ENCODE results near the gene RFFL.
"Not testable (repeated sequence)": the region's sequence is repeated elsewhere in the genome, so short reads cannot be mapped to it uniquely, and the experiment has no call there.

The RFFL gene, protein sequence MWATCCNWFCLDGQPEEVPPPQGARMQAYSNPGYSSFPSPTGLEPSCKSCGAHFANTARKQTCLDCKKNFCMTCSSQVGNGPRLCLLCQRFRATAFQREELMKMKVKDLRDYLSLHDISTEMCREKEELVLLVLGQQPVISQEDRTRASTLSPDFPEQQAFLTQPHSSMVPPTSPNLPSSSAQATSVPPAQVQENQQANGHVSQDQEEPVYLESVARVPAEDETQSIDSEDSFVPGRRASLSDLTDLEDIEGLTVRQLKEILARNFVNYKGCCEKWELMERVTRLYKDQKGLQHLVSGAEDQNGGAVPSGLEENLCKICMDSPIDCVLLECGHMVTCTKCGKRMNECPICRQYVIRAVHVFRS

DNA sequence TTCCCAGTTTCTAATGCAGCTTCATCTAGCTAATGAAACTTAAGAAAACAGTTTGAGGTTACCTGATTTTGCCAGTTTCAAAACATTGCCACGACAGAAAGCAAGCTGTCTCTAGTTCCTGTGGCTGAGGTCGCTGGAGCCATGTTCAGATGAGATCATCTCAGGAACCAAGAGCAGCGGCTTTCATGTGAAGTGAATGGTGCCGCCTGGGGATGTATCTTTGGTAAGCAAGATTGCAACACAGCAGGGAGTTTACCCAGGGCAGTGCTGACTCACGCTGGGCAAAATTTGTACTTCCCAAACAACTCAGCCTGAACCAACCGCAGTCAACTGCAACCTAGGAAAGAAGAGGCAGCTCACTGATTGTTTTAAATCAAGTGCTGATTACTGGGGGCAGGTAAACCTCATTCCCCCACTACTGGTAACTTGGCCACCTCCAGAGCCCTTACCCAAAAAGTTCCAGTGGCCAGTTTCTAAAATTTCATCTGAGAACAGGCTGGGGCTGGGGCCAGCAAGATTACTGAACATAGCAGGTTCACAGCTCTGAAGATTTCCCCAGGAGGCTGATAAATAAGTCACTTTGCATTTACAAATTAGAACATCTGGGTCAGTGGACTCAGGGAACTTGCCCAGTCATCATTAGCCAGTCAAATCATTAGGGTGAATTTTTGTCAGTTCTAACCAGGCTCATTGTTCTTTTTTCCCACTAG, at the start of gene RFFL:
Gene RFFL (minus strand): TSS at position 194 of the 710 bp plus-strand sequence. CDS start 37,154 bp downstream, outside the sequence.
- peak within 1 kb of the TSS; percentile 87 for H3K27ac ChIP-seq (ENCODE audit: low read depth, low read length)
- H3K27me3 ChIP-seq (ENCODE audit: control insufficient read depth in 1 of 2, insufficient read depth in 2 of 2, low read length in 2 of 2): no peaks in the 10 kb centered on the region
- peak within 1 kb of the TSS in 1 of 2 donors; percentile 28 for H3K4me3 ChIP-seq (ENCODE audit: low read depth in 1 of 2, low read length in 2 of 2)
- no peaks in the 10 kb centered on the region for H3K9me3 ChIP-seq (ENCODE audit: low read length)
- H3K4me1 ChIP-seq (ENCODE audit: insufficient read depth, low read length): peaks cover 14% of the 10 kb centered on the region
- peak within 1 kb of the TSS; percentile 26 for H3K9ac ChIP-seq (ENCODE audit: low read length)
- peaks cover 3% of the 10 kb centered on the region for H3K36me3 ChIP-seq (ENCODE audit: insufficient read depth, low read length)

DNA sequence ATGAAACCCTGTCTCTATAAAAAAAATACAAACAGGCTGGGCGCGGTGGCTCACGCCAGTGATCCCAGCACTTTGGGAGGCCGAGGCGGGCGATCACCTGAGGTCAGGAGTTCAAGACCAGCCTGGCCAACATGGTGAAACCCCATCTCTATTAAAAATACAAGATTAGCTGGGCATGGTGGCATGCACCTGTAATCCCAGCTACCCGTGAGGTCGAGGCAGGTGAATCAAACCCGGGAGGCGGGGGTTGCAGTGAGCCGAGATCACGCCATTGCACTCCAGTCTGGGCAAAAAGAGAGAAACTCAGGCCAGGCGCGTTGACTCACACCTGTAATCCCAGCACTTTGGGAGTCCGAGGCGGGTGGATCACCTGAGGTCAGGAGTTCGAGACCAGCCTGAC, 47.3 kb upstream of the RFFL start:
- not testable (repeated sequence) for H3K4me3 ChIP-seq (ENCODE audit: low read depth in 1 of 2, low read length in 2 of 2); H3K4me1 ChIP-seq (ENCODE audit: insufficient read depth, low read length); H3K9ac ChIP-seq (ENCODE audit: low read length); H3K9me3 ChIP-seq (ENCODE audit: low read length); H3K27ac ChIP-seq (ENCODE audit: low read depth, low read length); H3K27me3 ChIP-seq (ENCODE audit: control insufficient read depth in 1 of 2, insufficient read depth in 2 of 2, low read length in 2 of 2)
- H3K36me3 ChIP-seq (ENCODE audit: insufficient read depth, low read length): peaks cover 11% of the 10 kb centered on the region

DNA sequence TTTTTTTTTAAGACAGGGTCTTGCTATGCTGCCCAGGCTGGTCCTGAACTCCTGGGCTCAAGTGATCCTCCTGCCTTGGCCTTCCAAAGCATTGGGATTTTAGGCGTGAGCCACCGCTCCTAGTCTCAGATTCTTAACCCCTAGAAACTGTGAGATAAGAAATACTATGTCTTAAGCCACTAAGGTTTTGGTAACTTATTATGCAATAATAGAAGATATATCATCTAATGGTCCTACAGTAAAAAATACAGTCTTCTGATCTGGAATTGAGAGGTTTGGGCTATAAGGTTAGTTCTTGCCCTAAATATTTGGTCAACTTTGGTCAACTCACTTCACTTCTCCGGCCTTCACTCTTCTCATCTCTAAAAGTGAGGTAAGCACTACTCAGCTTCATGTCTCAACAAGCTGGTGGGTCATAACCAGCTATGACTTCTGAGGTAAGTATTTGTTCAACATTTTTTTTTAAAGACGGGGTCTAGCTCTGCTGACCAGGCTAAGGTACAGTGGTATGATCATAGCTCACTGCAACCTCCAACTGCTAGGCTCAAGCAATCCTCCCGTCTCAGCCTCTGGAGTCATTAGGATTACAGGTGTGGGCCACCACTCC, 41.4 kb upstream of the RFFL start:
- Histone ChIP-seq H3K27ac (ENCODE audit: low read depth, low read length) (no peak overlapping the region), H3K36me3 (ENCODE audit: insufficient read depth, low read length) (peaks cover 29% of the 10 kb centered on the region), H3K4me3 (ENCODE audit: low read depth in 1 of 2, low read length in 2 of 2) (no peak overlapping the region), H3K27me3 (ENCODE audit: control insufficient read depth in 1 of 2, insufficient read depth in 2 of 2, low read length in 2 of 2) (no peaks in the 10 kb centered on the region), H3K4me1 (ENCODE audit: insufficient read depth, low read length) (no peaks in the 10 kb centered on the region), H3K9me3 (ENCODE audit: low read length) (no peaks in the 10 kb centered on the region), H3K9ac (ENCODE audit: low read length) (no peak overlapping the region)

DNA sequence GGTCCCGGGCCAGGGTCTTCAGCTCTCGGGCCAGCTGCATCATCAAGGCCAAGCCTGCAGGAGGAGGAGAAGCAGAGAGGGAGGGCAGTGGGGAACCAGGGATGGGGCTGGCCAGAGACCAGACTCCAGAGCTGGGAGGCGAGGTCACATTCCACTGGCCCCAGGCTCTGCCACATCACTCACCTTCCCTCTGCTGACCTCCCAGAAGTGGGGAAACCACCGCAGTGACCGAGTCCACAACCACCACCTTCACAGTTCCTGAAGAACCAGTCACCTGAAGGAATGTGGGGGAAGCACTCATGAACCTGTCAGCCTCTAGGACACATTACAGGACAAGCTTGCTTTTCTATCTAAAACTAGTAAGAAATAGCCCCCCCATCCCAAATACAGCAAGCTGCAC, 39.8 kb upstream of the RFFL start:
- H3K27ac ChIP-seq (ENCODE audit: low read depth, low read length): no peak overlapping the region
- H3K36me3 ChIP-seq (ENCODE audit: insufficient read depth, low read length): peaks cover 29% of the 10 kb centered on the region

DNA sequence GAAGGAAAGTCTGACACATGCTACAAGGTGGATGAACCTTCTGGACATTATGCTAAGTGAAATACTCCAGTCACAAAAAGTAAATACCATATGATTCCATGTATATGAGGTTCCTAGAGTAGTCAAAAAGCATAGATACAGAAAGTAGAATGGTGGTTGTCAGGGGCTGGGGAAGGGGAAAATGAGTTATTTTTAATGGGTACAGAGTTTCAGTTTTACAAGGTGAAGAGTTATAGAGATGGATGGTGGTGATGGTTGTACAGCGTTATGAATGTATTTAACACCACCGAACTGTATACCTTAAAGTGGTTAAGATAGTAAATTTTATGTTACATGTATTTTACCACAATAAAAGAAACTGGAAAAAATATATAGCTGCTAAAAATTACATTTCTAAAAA, 38.2 kb upstream of the RFFL start:
- Histone ChIP-seq H3K36me3 (ENCODE audit: insufficient read depth, low read length) (peaks cover 28% of the 10 kb centered on the region), H3K27me3 (ENCODE audit: control insufficient read depth in 1 of 2, insufficient read depth in 2 of 2, low read length in 2 of 2) (no peaks in the 10 kb centered on the region), H3K9me3 (ENCODE audit: low read length) (no peaks in the 10 kb centered on the region), H3K9ac (ENCODE audit: low read length) (no peak overlapping the region), H3K27ac (ENCODE audit: low read depth, low read length) (no peak overlapping the region), H3K4me1 (ENCODE audit: insufficient read depth, low read length) (no peaks in the 10 kb centered on the region), H3K4me3 (ENCODE audit: low read depth in 1 of 2, low read length in 2 of 2) (no peak overlapping the region)

More for the DNA sequence above, 39.8 kb upstream of the RFFL start:
- H3K4me3 ChIP-seq (ENCODE audit: low read depth in 1 of 2, low read length in 2 of 2): no peak overlapping the region
- H3K4me1 ChIP-seq (ENCODE audit: insufficient read depth, low read length): no peaks in the 10 kb centered on the region
- no peak overlapping the region for H3K9ac ChIP-seq (ENCODE audit: low read length)
- H3K9me3 ChIP-seq (ENCODE audit: low read length): no peaks in the 10 kb centered on the region
- H3K27me3 ChIP-seq (ENCODE audit: control insufficient read depth in 1 of 2, insufficient read depth in 2 of 2, low read length in 2 of 2): no peaks in the 10 kb centered on the region

DNA sequence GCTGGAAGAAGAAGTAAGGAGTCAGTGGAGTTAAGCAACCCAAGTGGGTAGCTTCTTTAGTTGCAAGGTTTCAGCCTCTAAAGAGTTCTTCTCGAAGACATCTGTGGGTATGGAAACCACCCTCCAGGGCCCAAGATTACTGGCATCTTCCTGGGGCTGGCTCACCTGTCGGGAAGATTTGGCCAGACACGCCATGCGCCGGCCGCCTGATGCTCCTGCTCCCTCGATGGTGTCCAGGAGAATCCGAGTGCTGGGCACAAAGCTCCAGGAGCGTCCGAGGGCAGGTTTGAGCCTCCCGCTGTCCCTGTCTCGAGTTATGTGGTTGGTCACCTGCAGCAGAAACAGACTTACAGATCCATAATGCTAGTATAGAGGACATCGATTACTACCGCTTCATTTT, 37.5 kb upstream of the RFFL start:
- H3K27me3 ChIP-seq (ENCODE audit: control insufficient read depth in 1 of 2, insufficient read depth in 2 of 2, low read length in 2 of 2): no peaks in the 10 kb centered on the region
- no peak overlapping the region for H3K4me3 ChIP-seq (ENCODE audit: low read depth in 1 of 2, low read length in 2 of 2)
- H3K9me3 ChIP-seq (ENCODE audit: low read length): no peaks in the 10 kb centered on the region
- no peak overlapping the region for H3K9ac ChIP-seq (ENCODE audit: low read length)
- H3K27ac ChIP-seq (ENCODE audit: low read depth, low read length): no peak overlapping the region
- no peaks in the 10 kb centered on the region for H3K4me1 ChIP-seq (ENCODE audit: insufficient read depth, low read length)
- H3K36me3 ChIP-seq (ENCODE audit: insufficient read depth, low read length): peaks cover 21% of the 10 kb centered on the region

DNA sequence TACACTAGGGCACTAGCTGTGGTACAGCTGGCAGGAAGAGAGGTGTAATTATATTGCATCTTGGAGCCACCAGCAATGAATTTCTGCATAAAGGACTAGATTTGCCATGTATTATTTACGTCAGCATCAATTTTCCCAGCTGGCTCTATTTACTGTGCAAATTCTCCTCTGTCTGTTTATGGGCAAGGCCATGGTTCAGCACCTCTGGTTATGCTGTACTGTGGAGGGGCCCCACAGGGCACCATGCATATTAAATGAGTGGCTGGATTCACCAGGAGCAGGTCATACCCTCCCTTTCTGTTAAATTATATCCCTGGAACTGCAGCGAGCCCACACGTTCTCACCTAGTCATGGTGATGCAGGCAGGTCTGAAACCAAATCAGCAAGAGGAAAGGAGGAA, 36.4 kb upstream of the RFFL start:
- Histone ChIP-seq H3K27ac (ENCODE audit: low read depth, low read length) (no peak overlapping the region), H3K9me3 (ENCODE audit: low read length) (no peaks in the 10 kb centered on the region), H3K9ac (ENCODE audit: low read length) (no peak overlapping the region), H3K4me1 (ENCODE audit: insufficient read depth, low read length) (no peaks in the 10 kb centered on the region), H3K4me3 (ENCODE audit: low read depth in 1 of 2, low read length in 2 of 2) (no peak overlapping the region), H3K36me3 (ENCODE audit: insufficient read depth, low read length) (peaks cover 17% of the 10 kb centered on the region), H3K27me3 (ENCODE audit: control insufficient read depth in 1 of 2, insufficient read depth in 2 of 2, low read length in 2 of 2) (no peaks in the 10 kb centered on the region)

DNA sequence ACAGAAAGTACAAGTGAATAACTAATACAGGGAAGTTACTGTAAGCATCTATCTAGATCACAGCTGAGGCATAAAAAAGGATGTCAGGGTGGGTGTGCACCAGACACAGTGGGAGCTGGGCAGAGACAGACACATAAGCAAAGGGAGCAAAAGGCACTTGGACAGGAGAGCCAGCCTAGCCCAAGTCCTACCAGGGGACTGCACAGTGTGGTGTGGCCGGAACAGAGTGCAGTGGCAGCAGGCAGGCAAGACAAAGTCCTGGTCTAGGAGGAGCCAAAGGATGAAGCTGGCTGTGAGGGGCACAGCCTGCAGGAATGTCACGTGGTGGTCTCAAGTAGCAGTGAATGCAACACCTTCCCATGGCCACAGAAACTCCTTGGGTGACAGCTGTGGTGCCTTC, 34.3 kb upstream of the RFFL start:
- H3K27ac ChIP-seq (ENCODE audit: low read depth, low read length): no peak overlapping the region
- H3K4me3 ChIP-seq (ENCODE audit: low read depth in 1 of 2, low read length in 2 of 2): no peak overlapping the region
- no peak overlapping the region for H3K9ac ChIP-seq (ENCODE audit: low read length)
- peaks cover 17% of the 10 kb centered on the region for H3K36me3 ChIP-seq (ENCODE audit: insufficient read depth, low read length)
- no peaks in the 10 kb centered on the region for H3K9me3 ChIP-seq (ENCODE audit: low read length)
- no peaks in the 10 kb centered on the region for H3K4me1 ChIP-seq (ENCODE audit: insufficient read depth, low read length)
- no peaks in the 10 kb centered on the region for H3K27me3 ChIP-seq (ENCODE audit: control insufficient read depth in 1 of 2, insufficient read depth in 2 of 2, low read length in 2 of 2)

DNA sequence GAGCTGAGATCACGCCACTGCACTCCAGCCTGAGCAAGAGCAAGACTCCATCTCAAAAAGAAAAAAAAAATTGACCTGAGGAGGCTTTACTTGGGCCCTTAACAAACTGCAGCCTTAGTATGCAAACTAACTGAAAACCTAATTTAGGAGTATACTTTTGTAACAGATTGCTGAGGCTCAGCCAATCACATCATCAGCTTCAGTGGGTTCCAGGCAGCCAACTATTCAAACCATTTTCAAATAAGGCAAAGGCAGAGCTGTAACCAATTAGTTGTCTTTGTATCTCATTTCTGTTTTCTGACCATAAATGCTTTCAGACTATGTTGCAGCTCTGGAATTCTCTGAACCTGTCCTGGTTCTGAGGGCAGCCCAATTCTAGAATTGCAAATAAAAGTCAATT, 32.2 kb upstream of the RFFL start:
- Histone ChIP-seq H3K4me1 (ENCODE audit: insufficient read depth, low read length) (no peaks in the 10 kb centered on the region), H3K36me3 (ENCODE audit: insufficient read depth, low read length) (peaks cover 6% of the 10 kb centered on the region), H3K9ac (ENCODE audit: low read length) (no peak overlapping the region), H3K27ac (ENCODE audit: low read depth, low read length) (no peak overlapping the region), H3K4me3 (ENCODE audit: low read depth in 1 of 2, low read length in 2 of 2) (no peak overlapping the region), H3K27me3 (ENCODE audit: control insufficient read depth in 1 of 2, insufficient read depth in 2 of 2, low read length in 2 of 2) (no peaks in the 10 kb centered on the region), H3K9me3 (ENCODE audit: low read length) (no peaks in the 10 kb centered on the region)

DNA sequence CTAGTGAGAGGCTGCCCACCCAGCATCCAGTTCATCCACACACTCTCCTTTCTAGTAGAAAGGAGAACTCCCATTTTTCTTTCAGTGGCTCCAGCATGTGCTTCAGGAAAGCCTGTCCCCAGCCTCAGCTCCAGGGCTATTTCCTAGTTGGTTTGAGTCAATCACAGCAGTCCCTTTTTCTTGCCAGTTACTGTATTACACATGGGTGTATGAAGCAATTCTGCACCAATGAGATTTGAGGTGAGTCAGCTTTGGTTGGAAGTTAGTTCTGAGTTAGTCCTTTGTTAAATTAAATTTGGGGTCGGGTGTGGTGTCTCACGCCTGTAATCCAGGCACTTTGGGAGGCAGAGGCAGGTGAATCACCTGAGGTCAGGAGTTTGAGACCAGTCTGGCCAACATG, 31.4 kb upstream of the RFFL start:
- no peaks in the 10 kb centered on the region for H3K27me3 ChIP-seq (ENCODE audit: control insufficient read depth in 1 of 2, insufficient read depth in 2 of 2, low read length in 2 of 2)
- no peaks in the 10 kb centered on the region for H3K9me3 ChIP-seq (ENCODE audit: low read length)
- H3K27ac ChIP-seq (ENCODE audit: low read depth, low read length): no peak overlapping the region
- H3K9ac ChIP-seq (ENCODE audit: low read length): no peak overlapping the region
- H3K4me1 ChIP-seq (ENCODE audit: insufficient read depth, low read length): no peaks in the 10 kb centered on the region
- H3K36me3 ChIP-seq (ENCODE audit: insufficient read depth, low read length): no peaks in the 10 kb centered on the region
- H3K4me3 ChIP-seq (ENCODE audit: low read depth in 1 of 2, low read length in 2 of 2): no peak overlapping the region

DNA sequence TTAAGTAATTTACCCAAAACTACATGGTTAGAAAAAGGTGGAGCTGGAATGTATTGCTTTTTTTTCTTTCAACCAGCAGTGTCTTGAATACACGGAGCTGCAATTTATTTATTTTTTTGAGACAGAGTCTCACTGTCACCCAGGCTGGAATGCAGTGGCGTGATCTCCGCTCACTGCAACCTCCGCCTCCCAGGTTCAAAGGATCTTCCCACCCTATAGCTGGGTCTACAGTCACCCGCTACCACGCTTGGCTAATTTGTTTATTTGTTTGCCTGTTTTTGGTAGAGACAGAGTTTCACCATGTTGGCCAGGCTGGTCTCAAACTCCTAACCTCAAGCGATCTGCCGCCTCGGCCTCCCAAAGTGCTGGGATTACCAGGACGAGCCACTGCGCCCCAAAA, 27.2 kb upstream of the RFFL start:
- not testable (repeated sequence) for H3K9me3 ChIP-seq (ENCODE audit: low read length)

More for the DNA sequence above, 27.2 kb upstream of the RFFL start:
- not testable (repeated sequence) for H3K9ac ChIP-seq (ENCODE audit: low read length); H3K4me3 ChIP-seq (ENCODE audit: low read depth in 1 of 2, low read length in 2 of 2); H3K27me3 ChIP-seq (ENCODE audit: control insufficient read depth in 1 of 2, insufficient read depth in 2 of 2, low read length in 2 of 2); H3K27ac ChIP-seq (ENCODE audit: low read depth, low read length); H3K36me3 ChIP-seq (ENCODE audit: insufficient read depth, low read length)
- peaks cover 14% of the 10 kb centered on the region for H3K4me1 ChIP-seq (ENCODE audit: insufficient read depth, low read length)

Data from muscle layer of colon (tissue), 2 donors.